Astrocyte of the spinal cord (primary cell): ENCODE results near the gene NANOS1.
"Not testable (repeated sequence)": the region's sequence is repeated elsewhere in the genome, so short reads cannot be mapped to it uniquely, and the experiment has no call there.

ENCODE experiments used
- DNase-seq: peaks from one replicate; pipeline ENCODE4 v3.0.0; 2011; ENCODE audit warnings: low read depth, low spot score
- H3K4me3 ChIP-seq: 2 replicates; pipeline ENCODE4 v1.5.1; 2011; ENCODE audit warnings: low read depth, mild to moderate bottlenecking, low read length, moderate library complexity
- in situ Hi-C: cut with HindIII; loops from 2 replicates; pipeline ENCODE4 v1.10.0; 2017; ENCODE audit warnings: low sequenced_read_pairs
- TF ChIP-seq, protein P1 (sequence below): IDR thresholded peaks from 2 replicates; pipeline ENCODE4 v1.5.1; 2012; ENCODE audit warnings: low read depth, mild to moderate bottlenecking, low read length, inconsistent platforms

The NANOS1 gene

DNA sequence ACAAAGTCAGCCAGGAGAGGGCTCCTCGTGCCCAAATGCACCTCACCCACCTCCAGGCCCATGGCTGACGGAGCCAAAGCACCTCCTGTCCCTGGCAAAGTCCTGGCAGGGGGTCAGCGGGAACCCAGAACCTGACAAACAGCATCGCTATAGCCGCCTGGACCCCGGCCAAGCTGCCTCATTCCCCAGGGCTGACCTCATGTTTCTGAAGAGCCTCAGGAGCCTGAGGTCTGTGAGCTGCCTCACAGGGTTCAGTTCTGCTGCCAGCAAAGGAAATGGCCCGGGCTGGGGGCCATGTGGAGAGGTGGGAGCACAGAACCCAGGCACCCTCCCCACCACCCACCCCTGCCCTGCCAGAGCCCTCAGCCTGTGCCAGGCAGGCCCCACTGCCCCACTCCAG lies 4.2 kb upstream of the NANOS1 start:
- TF ChIP-seq, protein P1, sequence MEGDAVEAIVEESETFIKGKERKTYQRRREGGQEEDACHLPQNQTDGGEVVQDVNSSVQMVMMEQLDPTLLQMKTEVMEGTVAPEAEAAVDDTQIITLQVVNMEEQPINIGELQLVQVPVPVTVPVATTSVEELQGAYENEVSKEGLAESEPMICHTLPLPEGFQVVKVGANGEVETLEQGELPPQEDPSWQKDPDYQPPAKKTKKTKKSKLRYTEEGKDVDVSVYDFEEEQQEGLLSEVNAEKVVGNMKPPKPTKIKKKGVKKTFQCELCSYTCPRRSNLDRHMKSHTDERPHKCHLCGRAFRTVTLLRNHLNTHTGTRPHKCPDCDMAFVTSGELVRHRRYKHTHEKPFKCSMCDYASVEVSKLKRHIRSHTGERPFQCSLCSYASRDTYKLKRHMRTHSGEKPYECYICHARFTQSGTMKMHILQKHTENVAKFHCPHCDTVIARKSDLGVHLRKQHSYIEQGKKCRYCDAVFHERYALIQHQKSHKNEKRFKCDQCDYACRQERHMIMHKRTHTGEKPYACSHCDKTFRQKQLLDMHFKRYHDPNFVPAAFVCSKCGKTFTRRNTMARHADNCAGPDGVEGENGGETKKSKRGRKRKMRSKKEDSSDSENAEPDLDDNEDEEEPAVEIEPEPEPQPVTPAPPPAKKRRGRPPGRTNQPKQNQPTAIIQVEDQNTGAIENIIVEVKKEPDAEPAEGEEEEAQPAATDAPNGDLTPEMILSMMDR: no peak
- H3K4me3 ChIP-seq: no peak overlapping the region
- in situ Hi-C loops: no loop called here
- peak; percentile 81 for DNase-seq

DNA sequence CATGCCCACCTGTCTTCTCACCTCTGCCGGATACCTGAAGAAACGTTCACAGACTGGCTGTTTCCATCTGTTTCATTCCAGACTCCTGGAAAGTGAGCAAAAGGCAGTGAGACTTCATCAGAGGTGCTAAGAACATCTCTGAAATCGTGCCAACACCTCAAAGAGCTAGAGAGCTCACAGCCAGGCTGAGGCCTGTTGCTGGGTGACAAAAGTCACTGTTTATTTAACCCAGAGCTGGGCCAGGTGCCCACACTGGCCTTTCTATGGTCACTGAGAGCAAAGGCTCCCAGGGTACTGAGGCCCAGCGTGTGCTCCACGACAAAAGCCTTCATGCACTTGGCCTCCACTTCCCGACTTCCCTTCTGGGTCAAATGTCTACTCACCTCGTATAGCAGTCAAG lies 3.7 kb upstream of the NANOS1 start:
- in situ Hi-C loops: no loop called here
- TF ChIP-seq, protein P1: no peak
- DNase-seq: no peak
- H3K4me3 ChIP-seq: no peak overlapping the region

DNA sequence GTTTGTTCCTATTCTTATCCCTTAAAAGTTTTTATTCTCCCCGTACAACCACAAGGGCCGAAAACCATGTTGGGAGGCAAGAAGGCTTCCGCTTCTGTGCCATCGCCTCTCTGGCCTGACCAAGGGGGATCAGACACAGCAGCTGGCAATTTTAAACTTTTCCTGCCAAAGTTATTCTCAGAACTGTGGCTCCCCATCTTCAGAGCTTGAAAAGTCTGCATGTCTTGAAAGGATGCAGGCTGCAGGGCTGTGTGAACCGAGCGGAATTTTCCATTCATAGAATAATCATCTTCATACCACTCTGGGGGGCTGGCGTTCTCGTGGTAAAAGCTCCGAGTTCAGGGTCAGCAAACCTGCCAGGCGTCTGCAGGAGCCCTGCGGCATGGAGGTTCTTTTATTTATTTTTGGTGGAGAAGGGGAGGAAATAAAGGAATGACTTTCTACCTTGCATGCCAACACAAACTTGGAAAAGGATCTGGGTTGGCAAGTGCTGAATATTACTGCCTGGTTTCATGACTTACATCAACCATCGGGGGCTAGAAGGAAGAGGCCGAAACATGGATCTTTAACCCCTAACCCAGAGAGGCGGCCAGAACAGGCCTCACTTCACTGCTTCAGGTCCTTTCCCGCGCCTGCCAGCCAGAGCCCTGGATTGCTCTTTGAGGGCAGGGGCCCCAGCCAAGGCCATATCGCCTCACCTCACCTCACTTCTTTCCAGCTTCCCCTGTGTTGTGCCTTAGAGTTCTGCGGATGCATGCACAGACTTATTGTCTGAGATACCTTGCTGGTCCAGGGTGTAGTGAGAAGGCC lies 3.0 kb upstream of the NANOS1 start:
- DNase-seq: peak; percentile 42
- in situ Hi-C loops: no loop called here
- TF ChIP-seq, protein P1: no peak

DNA sequence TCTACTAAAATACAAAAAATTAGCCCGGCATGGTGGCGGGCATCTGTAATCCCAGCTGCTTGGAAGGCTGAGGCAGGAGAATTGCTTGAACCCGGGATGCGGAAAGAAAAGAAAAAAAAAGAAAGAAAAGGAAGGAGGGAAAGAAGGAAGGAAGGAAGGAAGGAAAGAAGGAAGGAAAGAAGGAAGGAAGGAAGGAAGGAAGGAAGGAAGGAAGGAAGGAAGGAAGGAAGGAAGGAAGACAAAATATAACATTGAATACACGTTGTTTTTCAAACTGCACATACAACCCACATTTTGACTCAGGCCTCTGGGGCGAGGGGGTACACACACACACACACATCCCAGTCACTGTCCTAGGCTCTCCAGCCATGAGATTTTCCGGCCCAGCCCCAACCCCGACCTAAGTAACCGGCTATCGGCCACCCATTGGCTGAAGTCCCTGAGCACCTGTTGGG lies 1.0 kb upstream of the NANOS1 start:
- in situ Hi-C loops, DNase-seq, H3K4me3 ChIP-seq: not testable (repeated sequence)

More for the DNA sequence above, 3.0 kb upstream of the NANOS1 start:
- H3K4me3 ChIP-seq: no peak overlapping the region

DNA sequence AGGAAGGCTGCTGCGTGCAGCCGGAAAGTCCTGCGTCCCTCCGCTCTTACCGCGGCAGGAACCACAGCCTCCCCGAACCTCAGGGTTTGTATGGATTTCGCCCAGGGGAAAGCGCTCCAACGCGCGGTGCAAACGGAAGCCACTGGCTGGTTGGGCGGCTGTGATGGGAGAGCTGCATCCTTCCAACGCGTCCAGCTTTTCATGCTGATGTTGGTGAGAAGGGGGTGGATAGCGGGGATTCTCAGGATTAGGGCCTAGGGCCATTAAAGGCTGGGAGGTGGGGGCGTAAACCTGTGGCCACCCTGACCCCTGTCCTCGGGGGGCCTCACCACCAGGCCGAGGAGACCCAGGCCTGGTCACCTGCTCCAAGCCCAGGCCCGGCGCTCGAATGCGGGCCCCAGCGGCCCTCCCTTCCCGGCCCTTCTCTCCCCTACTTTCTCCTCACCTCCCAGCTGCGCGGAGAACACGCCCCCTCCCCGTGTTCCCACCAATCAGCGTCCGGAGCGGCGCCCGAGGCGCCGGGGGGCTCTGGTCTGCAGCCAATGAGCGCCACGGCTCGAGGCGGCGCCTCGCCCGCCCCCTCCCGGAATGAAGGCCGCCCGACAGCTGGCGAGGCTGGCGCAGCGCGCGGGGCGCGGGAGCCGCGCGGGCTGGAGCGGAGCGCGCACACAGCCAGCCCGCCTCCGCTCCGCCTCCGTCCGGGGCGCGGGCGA lies 458 bp upstream of the NANOS1 start:
- in situ Hi-C loops: no loop called here
- peak overlapping the region; percentile 30 for H3K4me3 ChIP-seq
- TF ChIP-seq, protein P1: peak; percentile 8
- peak; percentile 87 for DNase-seq

DNA sequence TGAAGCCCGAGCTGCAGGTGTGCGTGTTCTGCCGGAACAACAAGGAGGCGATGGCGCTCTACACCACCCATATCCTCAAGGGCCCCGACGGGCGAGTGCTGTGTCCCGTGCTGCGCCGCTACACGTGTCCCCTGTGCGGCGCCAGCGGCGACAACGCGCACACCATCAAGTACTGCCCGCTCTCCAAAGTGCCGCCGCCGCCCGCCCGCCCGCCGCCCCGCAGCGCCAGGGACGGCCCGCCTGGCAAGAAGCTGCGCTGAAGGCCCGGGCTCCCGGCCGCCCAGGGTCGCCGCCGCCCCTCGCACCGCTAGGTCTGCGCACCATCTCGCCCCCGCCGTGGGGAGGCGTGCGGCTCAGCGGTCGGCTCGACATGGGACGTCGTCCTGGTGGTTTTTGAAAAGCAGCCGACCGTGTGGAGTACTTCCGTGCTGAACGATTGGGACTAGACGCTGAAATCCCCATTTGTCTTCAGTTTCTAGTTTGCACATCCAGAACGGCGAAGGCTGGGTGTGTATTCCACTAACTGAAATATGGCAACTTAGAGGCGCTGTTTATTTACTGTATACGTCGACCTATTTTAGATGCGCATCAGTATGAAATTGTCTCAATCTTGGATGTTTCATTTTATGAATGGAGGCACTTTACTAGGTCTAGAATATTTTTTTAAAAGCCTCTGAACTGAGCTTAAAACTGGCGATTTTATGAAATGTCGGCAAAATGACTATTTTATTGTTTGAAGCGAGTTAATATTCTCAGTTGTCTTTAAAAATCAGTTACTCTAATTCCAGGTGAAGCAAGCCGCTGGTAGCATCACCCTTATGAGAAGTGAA lies 1.1 kb downstream of the NANOS1 start:
- in situ Hi-C loops: no loop called here
- peak overlapping the region; percentile 35 for H3K4me3 ChIP-seq
- TF ChIP-seq, protein P1: no peak
- peak; percentile 49 for DNase-seq
